ENCODE data around the gene COX6A2. TPM values are rescaled to one million over a fixed set of nuclear protein-coding genes. Genes with fewer than 3 reads are reported as not detected.

COX6A2 gene
- total RNA-seq, 1 donor from 2014 or later, result not detected

- TF ChIP-seq CTCF (IDR thresholded peaks at IDR 0.05), result no peak
- Mint-ChIP-seq H3K27me3 (ENCODE audit: unreplicated experiment) (no peaks in the 10 kb centered on the region), H3K9me3 (ENCODE audit: unreplicated experiment) (no peaks in the 10 kb centered on the region), H3K4me1 (ENCODE audit: unreplicated experiment) (peaks cover 2% of the 10 kb centered on the region), H3K4me3 (ENCODE audit: unreplicated experiment) (no peak overlapping the region), H3K27ac (ENCODE audit: unreplicated experiment) (no peak overlapping the region), H3K36me3 (ENCODE audit: unreplicated experiment) (no peaks in the 10 kb centered on the region)
- no peak for DNase-seq (ENCODE audit: extremely low spot score, unreplicated experiment)
These were observed 8.3 kb upstream of the COX6A2 start for GRCh38 chr16:31436221-31437045.

- DNase-seq (ENCODE audit: extremely low spot score, unreplicated experiment), result no peak
- Mint-ChIP-seq H3K36me3 (ENCODE audit: unreplicated experiment) (no peaks in the 10 kb centered on the region), H3K4me1 (ENCODE audit: unreplicated experiment) (no peaks in the 10 kb centered on the region), H3K4me3 (ENCODE audit: unreplicated experiment) (no peak overlapping the region), H3K9me3 (ENCODE audit: unreplicated experiment) (no peaks in the 10 kb centered on the region), H3K27ac (ENCODE audit: unreplicated experiment) (no peak overlapping the region), H3K27me3 (ENCODE audit: unreplicated experiment) (peaks cover 5% of the 10 kb centered on the region)
- no peak for TF ChIP-seq CTCF (IDR thresholded peaks at IDR 0.05)
These were observed 7.4 kb upstream of the COX6A2 start for GRCh38 chr16:31435341-31436220.

GRCh38 chr16:31430380-31431052, 2.4 kb upstream of the COX6A2 start:
- no peaks in the 10 kb centered on the region for H3K4me1 Mint-ChIP-seq (ENCODE audit: unreplicated experiment)
- H3K27ac Mint-ChIP-seq (ENCODE audit: unreplicated experiment), result no peak overlapping the region
- no peaks in the 10 kb centered on the region for H3K36me3 Mint-ChIP-seq (ENCODE audit: unreplicated experiment)
- TF ChIP-seq CTCF (IDR thresholded peaks at IDR 0.05), result no peak
- peaks cover 8% of the 10 kb centered on the region for H3K27me3 Mint-ChIP-seq (ENCODE audit: unreplicated experiment)
- no peaks in the 10 kb centered on the region for H3K9me3 Mint-ChIP-seq (ENCODE audit: unreplicated experiment)
- no peak overlapping the region for H3K4me3 Mint-ChIP-seq (ENCODE audit: unreplicated experiment)
- DNase-seq (ENCODE audit: extremely low spot score, unreplicated experiment), result no peak

- peaks cover 8% of the 10 kb centered on the region for H3K27me3 Mint-ChIP-seq (ENCODE audit: unreplicated experiment)
These were observed 1.6 kb upstream of the COX6A2 start for GRCh38 chr16:31429796-31430195.

More at GRCh38 chr16:31429796-31430195, 1.6 kb upstream of the COX6A2 start:
- no peaks in the 10 kb centered on the region for H3K9me3 Mint-ChIP-seq (ENCODE audit: unreplicated experiment)
- H3K4me1 Mint-ChIP-seq (ENCODE audit: unreplicated experiment), result no peaks in the 10 kb centered on the region
- TF ChIP-seq CTCF (IDR thresholded peaks at IDR 0.05), result no peak
- H3K4me3 Mint-ChIP-seq (ENCODE audit: unreplicated experiment), result no peak overlapping the region
- H3K36me3 Mint-ChIP-seq (ENCODE audit: unreplicated experiment), result no peaks in the 10 kb centered on the region
- H3K27ac Mint-ChIP-seq (ENCODE audit: unreplicated experiment), result no peak overlapping the region
- DNase-seq (ENCODE audit: extremely low spot score, unreplicated experiment), result no peak
